Middle frontal gyrus (tissue), 1 donor: ENCODE results near the gene GAB1.

Source experiments
- DNase-seq: peaks from one replicate; pipeline ENCODE4 v3.0.0-alpha.2; 2015; ENCODE audit warnings: low spot score; ENCODE audit errors: extremely low spot score

Gene GAB1

DNA sequence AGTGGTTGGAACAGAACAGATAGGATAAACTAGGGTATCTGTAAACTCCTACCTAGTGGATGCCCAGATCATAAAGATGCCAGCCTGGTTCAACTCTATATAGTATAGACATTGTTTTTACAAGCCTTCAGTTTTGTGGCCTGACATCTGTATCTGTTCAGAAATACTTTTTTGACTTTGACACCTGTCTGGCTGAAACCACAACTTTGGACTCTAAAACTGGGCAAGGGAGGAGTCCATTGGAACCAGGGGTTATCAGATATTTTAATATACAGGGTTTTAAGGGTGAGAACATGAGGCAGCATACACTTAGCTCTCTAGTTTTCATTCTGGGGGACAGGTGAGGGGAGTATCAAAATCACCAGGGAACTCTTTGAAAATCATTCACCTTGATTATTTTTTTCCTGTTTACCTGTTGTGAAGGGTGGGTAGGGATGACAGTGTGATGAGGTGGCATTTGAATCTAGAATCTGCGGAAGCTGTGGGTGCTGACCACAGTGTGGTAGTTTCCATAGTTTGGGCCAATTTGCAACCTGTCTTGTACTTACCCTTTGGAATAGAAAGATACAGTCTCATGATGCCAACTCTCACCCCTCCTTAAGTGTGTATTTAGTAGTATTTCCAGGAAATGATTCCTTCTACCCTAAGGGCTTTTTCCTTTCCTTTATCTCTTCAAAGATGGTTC, 20.6 kb downstream of the GAB1 start:
- no peak for DNase-seq

GRCh38 chr4:143358419-143358818, 21.7 kb downstream of the GAB1 start:
- no peak for DNase-seq

DNA sequence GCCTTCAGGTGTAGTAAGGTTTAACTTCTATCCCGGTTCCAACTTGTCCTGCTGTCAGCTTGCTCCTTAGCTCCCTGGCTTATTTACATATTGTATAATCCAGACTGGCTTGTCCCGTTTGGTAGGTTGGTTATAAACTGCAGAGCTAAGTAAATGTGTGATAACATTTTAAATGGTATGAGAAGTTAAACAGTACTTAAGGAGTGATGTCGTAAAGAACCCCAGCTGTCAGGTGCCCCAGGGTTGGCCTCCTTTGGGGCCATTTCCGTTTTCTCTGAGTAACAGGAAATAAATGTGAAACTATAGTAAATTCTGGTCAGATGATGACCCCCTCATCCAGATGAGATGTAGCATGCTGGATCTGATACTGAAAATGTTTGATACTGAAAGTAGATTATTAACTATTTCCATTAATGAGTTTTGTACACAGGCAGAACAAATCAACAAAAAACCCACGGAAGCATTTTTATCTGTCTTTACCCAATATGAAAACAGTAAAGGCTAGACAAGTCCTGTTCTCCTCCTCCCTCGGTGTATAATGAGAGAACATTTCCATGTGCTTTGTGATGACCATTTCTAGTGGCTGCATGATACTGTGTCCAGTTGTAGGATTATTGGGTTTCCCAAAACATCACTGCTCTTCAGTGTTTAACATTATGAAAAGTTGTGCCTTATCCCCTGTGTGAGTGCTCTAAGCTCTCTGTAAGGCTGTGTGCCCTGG, 22.4 kb downstream of the GAB1 start:
- DNase-seq = no peak

DNA sequence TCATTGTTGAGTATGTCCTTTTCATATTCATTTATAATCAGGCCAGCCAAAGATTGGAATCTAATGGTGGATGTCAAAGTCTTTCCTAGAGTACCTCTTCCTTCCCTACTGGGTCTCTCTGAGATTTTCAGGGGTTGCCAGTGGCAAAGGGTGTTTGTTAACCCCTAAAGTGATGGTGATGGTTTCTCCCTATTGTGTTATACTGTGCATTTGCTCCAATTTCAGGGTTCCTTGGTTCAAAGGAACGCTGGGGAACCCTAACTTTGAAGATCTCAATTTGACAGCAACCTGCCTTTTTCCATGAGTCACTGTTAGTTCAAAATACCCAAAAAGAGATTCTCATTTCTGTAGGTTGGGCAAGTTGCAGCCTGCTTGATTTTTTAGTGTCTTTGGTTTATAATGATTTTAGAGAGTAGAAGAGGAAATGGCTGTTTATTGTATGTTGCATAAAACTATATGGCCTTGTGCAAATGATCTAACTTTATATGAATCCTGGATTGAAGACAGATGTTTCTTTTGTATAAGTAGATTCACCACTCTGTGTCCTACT, 23.0 kb downstream of the GAB1 start:
- no peak for DNase-seq

- DNase-seq = no peak
These were observed 24.4 kb downstream of the GAB1 start for GRCh38 chr4:143360838-143361625.

DNA sequence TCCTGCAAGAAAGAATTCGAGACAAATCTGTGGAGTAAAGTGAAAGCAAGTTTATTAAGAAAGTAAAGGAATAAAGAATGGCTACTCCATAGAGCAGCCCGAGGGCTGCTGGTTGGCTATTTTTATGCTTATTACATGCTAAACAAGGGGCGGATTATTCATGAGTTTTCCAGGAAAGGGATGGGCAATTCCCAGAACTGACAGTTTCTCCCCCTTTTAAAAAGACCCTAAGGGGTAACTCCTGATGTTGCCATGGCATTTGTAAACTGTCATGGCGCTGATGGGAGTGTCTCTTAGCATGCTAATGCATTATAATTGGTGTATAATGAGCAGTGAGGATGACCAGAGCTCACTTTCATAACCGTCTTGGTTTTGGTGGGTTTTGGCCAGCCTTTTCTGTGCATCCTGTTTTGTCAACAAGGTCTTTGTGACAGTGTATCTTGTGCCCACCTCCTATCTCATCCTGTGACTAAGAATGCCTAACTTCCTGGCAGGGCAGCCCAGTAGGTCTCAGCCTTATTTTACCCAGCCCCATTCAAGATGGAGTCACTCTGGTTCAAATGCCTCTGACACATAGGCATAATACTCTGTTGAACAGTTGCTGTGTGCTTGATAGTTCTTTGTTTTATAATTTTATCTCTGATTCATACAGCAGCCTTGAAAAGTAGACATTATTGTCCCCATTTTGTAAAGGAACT, 25.8 kb downstream of the GAB1 start:
- no peak for DNase-seq

DNA sequence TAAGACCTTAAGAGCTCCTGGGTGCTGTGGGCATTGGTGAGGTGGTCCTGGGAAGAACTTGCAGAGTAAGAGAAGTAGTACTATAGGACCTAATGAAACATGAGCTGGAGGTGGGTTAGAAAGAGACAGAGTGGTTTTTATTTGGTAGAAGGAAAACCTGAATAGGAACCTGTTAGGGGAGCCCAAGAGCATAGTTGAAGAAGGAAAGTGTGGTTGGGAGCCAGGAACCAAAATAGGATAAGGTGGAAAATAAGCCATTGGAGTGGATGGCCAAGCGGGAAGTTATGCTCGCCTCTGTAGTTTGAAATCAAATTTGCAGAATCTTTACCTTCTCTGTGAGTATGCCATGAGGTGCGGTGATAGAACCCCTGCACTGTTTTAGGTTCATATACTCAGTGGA, 26.7 kb downstream of the GAB1 start:
- no peak for DNase-seq

DNA sequence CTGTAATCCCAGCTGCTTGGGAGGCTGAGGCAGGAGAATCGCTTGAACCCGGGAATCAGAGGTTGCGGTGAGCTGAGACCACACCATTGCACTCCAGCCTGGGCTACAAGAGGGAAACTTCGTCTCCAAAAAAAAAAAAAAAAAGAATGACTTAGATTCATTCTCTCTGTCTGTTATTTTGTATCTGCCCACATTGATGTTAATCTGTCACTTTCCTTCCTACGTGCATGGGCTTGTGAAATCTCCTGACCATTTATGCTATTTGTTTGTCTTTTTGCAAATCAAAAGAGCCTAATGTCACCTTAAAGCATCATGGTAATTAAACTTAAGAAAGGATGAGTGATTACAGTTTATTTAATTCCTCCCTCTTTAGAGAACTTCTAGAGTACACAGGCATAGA, 27.4 kb downstream of the GAB1 start:
- no peak for DNase-seq

- no peak for DNase-seq
These were observed 31.2 kb downstream of the GAB1 start for GRCh38 chr4:143367863-143368262.

GRCh38 chr4:143369552-143369951, 32.9 kb downstream of the GAB1 start:
- no peak for DNase-seq

GRCh38 chr4:143372093-143372915, 35.6 kb downstream of the GAB1 start:
- no peak for DNase-seq

DNA sequence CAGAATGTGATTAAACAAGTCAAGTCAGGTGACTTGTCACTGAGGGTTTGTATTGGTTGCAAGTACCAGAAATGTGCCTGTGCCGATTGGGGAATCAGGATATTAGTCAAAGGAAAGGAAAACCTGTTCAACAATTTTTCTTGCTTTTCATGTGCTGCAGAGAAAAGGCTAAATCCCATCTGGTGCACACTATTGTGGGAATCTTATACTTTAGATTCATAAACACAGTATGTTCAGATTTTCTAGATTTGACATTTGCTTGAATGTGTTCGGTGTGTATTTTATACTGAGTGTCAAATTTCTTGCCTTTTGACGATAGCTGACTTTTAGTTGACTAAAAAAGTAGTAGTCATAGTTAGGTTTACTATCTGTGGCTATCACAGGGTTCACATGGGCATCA, 37.6 kb downstream of the GAB1 start:
- DNase-seq = peak; percentile 53

DNA sequence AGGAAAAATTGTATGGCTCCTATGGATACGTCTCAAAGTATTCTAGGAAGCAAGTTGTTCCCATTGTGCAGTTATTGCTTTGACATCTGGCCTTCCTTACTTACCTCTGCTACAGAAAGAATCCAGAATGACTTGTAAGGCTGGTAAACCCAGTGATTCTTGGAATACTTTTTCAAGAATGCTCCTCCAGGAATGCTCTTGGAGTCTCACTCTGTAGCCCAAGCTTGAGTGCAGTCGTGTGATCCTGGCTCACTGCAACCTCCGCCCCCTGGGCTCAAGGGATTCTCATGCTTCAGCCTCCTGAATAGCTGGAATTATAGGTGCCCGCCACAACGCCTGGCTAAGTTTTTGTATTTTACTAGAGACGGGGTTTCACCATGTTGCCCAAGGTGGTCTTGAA, 38.1 kb downstream of the GAB1 start:
- no peak for DNase-seq

DNA sequence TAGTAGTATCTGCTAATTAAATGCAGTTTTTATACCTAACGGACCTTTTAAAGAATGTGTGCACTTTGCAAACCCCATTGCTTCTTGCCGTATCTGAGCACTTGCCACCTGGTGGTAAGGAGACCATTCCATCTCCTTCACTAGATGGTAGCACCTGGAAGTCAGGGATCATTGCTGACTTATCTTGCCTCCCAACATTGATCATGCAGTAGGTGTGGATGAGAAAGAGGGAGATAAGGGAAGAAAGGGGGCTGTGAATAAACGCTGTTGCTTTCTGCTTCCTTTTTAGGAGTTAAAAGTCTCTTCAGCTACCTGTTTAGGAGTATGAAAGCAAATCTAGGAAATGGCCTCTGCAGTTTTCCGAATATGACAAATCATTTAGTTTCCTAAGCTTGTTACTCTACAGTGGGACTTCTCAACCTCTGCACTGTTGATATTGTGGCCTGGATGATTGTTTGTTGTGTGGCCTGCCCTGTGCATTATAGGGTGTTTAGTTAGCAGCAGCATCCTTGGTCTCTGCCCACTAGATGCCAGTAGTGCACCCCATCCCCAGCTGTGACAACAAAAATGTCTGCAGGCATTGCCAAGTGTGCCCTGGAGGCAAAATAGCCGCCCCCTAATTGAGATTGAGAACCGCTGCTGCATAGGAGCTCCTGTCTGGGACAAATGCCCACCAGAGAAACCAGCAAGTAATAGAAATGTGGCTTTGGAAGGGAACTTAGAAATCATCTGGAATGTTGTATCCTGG, 38.8 kb downstream of the GAB1 start:
- DNase-seq = no peak

GRCh38 chr4:143377611-143378099, 41.0 kb downstream of the GAB1 start:
- DNase-seq = no peak

DNA sequence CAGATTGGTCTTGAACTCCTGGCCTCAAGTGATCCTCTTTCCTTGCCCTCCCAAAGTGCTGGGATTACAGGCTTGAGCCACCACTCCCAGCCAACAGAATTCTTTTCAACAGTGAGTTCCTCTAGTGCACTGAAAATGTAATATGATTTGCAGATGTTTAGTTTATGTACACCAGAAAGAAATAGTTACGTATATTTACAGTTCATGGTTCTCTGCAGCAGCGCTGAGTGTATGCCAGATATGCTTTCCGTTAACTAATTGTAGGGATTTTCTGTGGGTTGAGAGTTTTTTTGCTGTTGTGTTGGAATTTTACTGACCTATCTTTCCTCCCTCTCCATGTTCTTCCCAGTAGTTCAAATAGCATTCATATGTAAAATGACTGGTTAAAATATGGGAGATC, 44.0 kb downstream of the GAB1 start:
- DNase-seq = no peak

GRCh38 chr4:143381189-143382118, 44.8 kb downstream of the GAB1 start:
- no peak for DNase-seq

- DNase-seq = no peak
These were observed 45.9 kb downstream of the GAB1 start for GRCh38 chr4:143382596-143382995.
